ENCODE data around the gene SMYD3.

The SMYD3 gene

GRCh38 chr1:246058466-246058865 lies 448.6 kb downstream of the SMYD3 start:
- POLR2A ChIA-PET: no interaction called here
- TF ChIP-seq CTBP1 (IDR thresholded peaks at IDR 0.05; ENCODE audit: borderline replicate concordance) (no peak), ELF4 (IDR thresholded peaks at IDR 0.05) (no peak), HDGF (IDR thresholded peaks at IDR 0.05; ENCODE audit: borderline replicate concordance) (no peak), SP1 (IDR thresholded peaks at IDR 0.05) (no peak), BHLHE40 (IDR thresholded peaks at IDR 0.05; ENCODE audit: borderline replicate concordance) (no peak), FOXM1 (IDR thresholded peaks at IDR 0.05; ENCODE audit: borderline replicate concordance) (no peak), ZNF384 (IDR thresholded peaks at IDR 0.05) (no peak), FOXK2 (IDR thresholded peaks at IDR 0.05) (no peak), FOXA1 (IDR thresholded peaks at IDR 0.05) (no peak), ARNT (IDR thresholded peaks at IDR 0.05) (no peak), PKNOX1 (IDR thresholded peaks at IDR 0.05) (no peak), NFRKB (IDR thresholded peaks at IDR 0.05) (no peak), LEF1 (IDR thresholded peaks at IDR 0.05; ENCODE audit: borderline replicate concordance) (no peak), SUZ12 (IDR thresholded peaks at IDR 0.05) (no peak), TARDBP (IDR thresholded peaks at IDR 0.05) (no peak), L3MBTL2 (conservative IDR thresholded peaks at IDR 0.05) (no peak)
- DNase-seq (ENCODE audit: extremely low spot score): no peak
- CTCF ChIA-PET: no interaction called here

GRCh38 chr1:246052603-246053002 lies 454.5 kb downstream of the SMYD3 start:
- ChIA-PET CTCF (no interaction called here), POLR2A (no interaction called here)
- TF ChIP-seq L3MBTL2 (conservative IDR thresholded peaks at IDR 0.05): no peak
- no peak for TF ChIP-seq SUZ12 (IDR thresholded peaks at IDR 0.05)
- TF ChIP-seq LEF1 (IDR thresholded peaks at IDR 0.05; ENCODE audit: borderline replicate concordance): no peak
- TF ChIP-seq NFRKB (IDR thresholded peaks at IDR 0.05): no peak
- no peak for DNase-seq (ENCODE audit: extremely low spot score)

DNA sequence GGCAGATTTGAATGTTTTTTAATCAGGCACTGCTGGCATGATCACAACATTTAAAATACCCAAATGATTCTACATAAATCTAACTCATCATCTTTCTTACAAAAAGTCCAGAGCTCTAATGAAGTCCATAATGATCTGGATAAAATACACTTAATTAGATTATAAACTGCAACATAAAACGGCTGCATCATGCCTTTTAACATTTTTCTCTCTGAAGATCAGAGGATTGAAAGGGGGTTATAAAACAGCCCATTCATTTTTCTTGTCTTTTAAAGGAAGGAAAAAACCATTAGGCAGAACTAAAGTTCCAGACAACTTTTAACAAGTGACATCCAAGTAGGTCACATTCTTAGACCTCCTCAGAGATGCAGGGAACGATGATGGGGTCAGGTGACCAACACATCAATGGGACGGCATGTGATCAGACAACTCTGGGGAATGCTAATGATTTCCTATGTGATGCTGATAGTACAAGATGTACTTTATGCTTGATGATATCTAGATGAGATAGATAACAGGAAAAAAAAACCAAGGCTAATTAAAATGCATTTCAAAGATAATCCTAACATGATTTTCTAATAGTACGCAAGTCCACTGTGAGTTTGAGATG lies 455.1 kb downstream of the SMYD3 start:
- TF ChIP-seq FOXK2 (IDR thresholded peaks at IDR 0.05): no peak
- TF ChIP-seq PKNOX1 (IDR thresholded peaks at IDR 0.05): no peak
- no peak for TF ChIP-seq LEF1 (IDR thresholded peaks at IDR 0.05; ENCODE audit: borderline replicate concordance)
- TF ChIP-seq CTBP1 (IDR thresholded peaks at IDR 0.05; ENCODE audit: borderline replicate concordance): no peak
- no peak for TF ChIP-seq L3MBTL2 (conservative IDR thresholded peaks at IDR 0.05)
- TF ChIP-seq ARNT (IDR thresholded peaks at IDR 0.05): no peak
- TF ChIP-seq ELF4 (IDR thresholded peaks at IDR 0.05): no peak
- TF ChIP-seq ZNF384 (IDR thresholded peaks at IDR 0.05): no peak
- ChIA-PET POLR2A (no interaction called here), CTCF (no interaction called here)
- DNase-seq (ENCODE audit: extremely low spot score): no peak

DNA sequence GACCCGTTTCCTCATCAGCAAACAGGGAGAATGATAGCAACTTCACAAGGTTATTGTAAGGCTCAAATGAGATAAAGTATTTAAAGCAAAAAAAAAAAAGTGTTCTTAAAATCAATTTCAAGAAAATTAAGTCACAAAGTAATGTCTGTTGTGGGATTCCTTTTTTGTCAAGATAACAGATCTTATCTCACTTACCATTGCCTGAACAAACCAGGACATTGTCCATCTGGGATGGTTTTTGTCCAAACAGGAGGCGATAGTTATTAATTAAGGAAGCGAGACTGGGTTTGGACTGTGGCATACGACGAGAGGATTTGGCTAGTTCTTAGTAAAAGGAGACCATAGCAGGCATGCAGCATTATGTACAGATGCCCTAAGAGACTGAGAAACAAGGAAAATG lies 458.4 kb downstream of the SMYD3 start:
- CTCF ChIA-PET: no interaction called here
- no peak for DNase-seq (ENCODE audit: extremely low spot score)
- POLR2A ChIA-PET: no interaction called here

DNA sequence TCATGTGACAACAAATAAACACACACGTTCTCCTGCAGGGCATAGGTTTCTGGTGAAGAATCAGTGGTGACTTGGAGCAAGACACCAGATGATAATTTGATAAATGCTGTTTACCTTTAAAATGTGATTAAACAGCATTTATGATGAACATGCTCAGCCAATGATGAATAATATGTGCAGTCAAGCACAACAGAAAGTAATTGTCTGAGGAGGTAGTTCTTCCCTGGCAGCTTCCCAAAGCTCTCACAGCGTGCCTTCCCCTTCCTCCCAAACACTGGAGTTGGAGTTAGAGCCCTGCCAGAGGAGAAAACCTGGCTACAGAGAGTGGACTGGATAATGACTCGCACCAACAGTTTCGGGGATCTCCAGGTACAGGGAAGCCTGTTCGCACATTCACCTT lies 463.5 kb downstream of the SMYD3 start:
- TF ChIP-seq FOXK2 (IDR thresholded peaks at IDR 0.05) (no peak), ARNT (IDR thresholded peaks at IDR 0.05) (no peak), LEF1 (IDR thresholded peaks at IDR 0.05; ENCODE audit: borderline replicate concordance) (no peak), BHLHE40 (IDR thresholded peaks at IDR 0.05; ENCODE audit: borderline replicate concordance) (no peak), SUZ12 (IDR thresholded peaks at IDR 0.05) (no peak), TARDBP (IDR thresholded peaks at IDR 0.05) (no peak), FOXM1 (IDR thresholded peaks at IDR 0.05; ENCODE audit: borderline replicate concordance) (no peak), ZNF384 (IDR thresholded peaks at IDR 0.05) (no peak), SP1 (IDR thresholded peaks at IDR 0.05) (no peak), NFRKB (IDR thresholded peaks at IDR 0.05) (no peak), CTBP1 (IDR thresholded peaks at IDR 0.05; ENCODE audit: borderline replicate concordance) (no peak), ELF4 (IDR thresholded peaks at IDR 0.05) (no peak), PKNOX1 (IDR thresholded peaks at IDR 0.05) (no peak), L3MBTL2 (conservative IDR thresholded peaks at IDR 0.05) (no peak), FOXA1 (IDR thresholded peaks at IDR 0.05) (no peak), HDGF (IDR thresholded peaks at IDR 0.05; ENCODE audit: borderline replicate concordance) (no peak)
- no peak for DNase-seq (ENCODE audit: extremely low spot score)
- POLR2A ChIA-PET: no interaction called here
- CTCF ChIA-PET: no interaction called here

More for the DNA sequence above, 458.4 kb downstream of the SMYD3 start:
- TF ChIP-seq PKNOX1 (IDR thresholded peaks at IDR 0.05) (no peak), BHLHE40 (IDR thresholded peaks at IDR 0.05; ENCODE audit: borderline replicate concordance) (no peak), ELF4 (IDR thresholded peaks at IDR 0.05) (no peak), ARNT (IDR thresholded peaks at IDR 0.05) (no peak), FOXA1 (IDR thresholded peaks at IDR 0.05) (no peak), SUZ12 (IDR thresholded peaks at IDR 0.05) (no peak), LEF1 (IDR thresholded peaks at IDR 0.05; ENCODE audit: borderline replicate concordance) (no peak), FOXK2 (IDR thresholded peaks at IDR 0.05) (no peak), L3MBTL2 (conservative IDR thresholded peaks at IDR 0.05) (no peak), NFRKB (IDR thresholded peaks at IDR 0.05) (no peak), FOXM1 (IDR thresholded peaks at IDR 0.05; ENCODE audit: borderline replicate concordance) (no peak), HDGF (IDR thresholded peaks at IDR 0.05; ENCODE audit: borderline replicate concordance) (no peak), CTBP1 (IDR thresholded peaks at IDR 0.05; ENCODE audit: borderline replicate concordance) (no peak), ZNF384 (IDR thresholded peaks at IDR 0.05) (no peak), SP1 (IDR thresholded peaks at IDR 0.05) (no peak), TARDBP (IDR thresholded peaks at IDR 0.05) (no peak)

Measured in HEK293T (cell line).